Suppressor macrophage treated with lipopolysaccharide for 1 hour (primary cell): Measurements from ENCODE around the gene YIPF5.

Experiments used
- DNase-seq, 3 donors: peaks; one replicate each; pipeline ENCODE4 v3.0.0-alpha.2; 2020 to 2022

Gene YIPF5

DNA sequence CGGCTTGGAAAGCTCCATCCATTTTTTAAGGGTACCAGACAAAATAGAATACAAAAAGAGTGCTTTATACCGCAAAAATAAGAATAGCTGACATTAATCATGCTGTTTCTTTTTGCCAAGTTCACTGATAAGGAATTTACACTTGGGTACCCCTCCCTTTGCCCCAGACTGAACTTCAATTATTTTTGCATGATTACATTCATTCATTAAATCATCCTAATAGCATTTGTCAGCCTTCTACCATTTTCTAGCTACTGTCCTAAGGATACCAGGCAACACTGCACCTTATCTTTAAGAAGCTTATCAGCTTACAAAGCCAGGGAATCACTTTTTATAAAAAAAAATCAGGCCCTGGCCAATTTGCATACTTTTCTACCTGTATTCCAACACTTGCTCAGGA lies 48.4 kb downstream of the YIPF5 start:
- DNase-seq = no peak

DNA sequence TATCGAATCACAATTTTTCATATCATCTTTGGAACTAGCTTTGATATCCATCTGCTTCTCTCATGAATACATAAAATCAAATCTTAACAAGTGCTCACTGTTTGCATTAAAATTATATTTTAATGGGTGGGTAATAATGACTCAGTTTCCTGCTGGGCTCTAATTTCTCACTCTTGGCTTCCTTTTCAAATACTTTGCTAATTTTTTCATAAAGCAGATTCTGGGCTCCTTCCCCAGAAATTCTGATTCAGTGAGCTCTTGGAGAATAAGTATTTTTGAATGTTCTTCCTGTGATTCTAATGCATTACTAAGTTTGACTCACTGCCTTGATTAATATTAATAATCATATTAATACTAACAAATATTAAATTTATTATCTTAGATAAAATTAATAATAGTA lies 48.9 kb downstream of the YIPF5 start:
- no peak for DNase-seq

DNA sequence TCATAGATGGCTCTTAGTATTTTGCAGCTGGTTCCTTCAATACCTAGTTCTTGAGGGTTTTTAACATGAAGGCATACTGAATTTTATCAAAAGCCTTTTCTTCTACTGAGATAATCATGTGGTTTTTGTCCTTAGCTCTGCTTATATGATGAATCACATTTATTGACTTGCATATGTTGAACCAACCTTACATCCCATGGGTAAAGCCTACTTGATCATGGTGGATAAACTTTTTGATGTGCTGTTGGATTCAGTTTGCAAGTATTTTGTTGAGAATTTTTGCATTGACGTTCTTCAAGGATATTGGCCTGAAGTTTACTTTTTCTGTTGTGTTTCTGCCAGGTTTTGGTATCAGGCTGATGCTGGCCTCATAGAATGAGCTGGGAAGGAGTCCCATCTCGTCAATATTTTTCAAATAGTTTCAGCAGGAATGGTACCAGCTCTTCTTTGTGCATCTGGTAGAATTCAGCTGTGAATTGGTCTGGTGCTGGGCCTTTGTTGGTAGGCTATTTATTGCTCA lies 49.7 kb downstream of the YIPF5 start:
- no peak for DNase-seq

DNA sequence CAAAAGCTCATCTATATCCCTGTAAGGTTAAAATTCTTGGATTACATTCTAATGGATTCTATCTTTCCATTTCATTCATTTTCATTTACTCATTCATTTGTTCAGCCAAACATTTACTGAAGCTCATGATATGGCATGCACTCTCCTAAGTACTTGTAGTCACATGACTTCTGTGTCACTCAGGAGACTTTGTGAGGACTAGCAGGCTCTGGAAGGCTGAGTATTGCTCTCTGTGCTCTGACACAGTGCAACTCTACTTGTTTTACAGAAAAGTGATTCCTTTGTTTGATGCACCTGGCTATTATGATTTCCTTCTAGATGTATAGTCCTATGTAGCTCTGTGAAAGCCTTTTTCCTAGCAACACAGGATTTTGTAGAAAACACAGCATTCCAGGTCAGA lies 53.0 kb downstream of the YIPF5 start:
- DNase-seq = no peak

DNA sequence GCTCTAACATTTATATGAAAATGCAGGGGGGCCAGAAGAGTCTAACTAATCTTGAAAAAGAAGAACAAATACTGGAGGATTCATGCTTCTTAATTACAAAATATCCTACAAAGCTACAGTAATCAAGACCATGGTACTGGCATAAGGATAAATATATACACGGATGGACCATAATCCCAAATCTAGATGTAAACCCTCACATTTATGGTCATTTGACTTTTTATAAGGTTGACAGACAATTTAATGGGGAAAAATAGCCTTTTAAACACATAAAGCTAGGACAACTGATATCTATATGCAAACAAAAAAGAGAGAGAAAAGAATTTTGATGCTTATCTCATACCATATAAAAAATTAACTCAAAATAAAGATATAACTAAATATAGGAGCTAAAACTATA lies 55.9 kb downstream of the YIPF5 start:
- DNase-seq = no peak
